IPS DF 19.7 (cell line): Measurements from ENCODE around the gene PRPS1.
"Not testable (repeated sequence)": the region's sequence is repeated elsewhere in the genome, so short reads cannot be mapped to it uniquely, and the experiment has no call there.

Experiments used
- DNase-seq: peaks from one replicate; pipeline ENCODE4 v3.0.0-alpha.2; 2013; ENCODE audit warnings: low read depth, low spot score

The PRPS1 gene

DNA sequence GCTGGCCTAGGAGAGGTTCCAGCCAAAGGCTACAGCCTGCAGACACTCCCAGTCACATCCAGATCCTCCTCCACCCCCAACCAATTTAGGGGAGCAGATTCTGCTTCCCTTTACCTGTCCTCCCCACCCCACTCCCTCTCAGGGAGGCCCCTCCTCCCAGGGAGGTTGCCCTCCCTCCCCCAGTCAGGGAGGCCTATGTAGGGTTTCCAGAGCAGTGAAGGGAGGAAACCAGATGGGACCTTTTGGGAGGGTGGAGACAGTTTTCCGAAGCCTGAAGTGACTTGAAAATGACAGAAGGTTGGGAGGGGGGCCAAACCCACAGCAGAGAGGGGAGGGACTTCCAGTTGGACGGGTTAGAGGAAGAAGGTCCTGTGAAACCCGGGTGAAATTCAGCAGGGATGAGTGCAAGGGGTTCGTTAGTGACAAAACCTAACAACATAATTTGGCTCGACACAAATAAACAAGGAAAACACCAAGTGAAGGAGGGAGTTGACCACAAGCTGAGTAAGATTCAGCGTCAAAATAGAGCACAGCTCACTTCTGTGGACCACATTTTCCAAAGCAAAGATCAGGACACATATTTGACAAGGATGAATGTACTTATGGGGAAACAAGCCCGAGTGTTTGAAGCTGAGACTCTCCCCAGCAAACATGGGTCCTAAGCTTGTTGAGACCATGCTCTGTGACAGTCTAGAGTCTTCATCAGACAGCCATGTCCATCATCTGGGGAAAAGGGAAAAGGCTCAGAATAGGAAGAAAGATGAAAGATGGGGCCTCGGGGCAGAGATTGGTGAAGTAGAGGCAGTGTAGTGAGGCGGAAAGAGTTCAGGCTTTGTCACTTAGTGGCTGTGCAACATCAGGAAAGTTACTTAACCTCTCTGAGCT lies 46.4 kb downstream of the PRPS1 start:
- no peak for DNase-seq

DNA sequence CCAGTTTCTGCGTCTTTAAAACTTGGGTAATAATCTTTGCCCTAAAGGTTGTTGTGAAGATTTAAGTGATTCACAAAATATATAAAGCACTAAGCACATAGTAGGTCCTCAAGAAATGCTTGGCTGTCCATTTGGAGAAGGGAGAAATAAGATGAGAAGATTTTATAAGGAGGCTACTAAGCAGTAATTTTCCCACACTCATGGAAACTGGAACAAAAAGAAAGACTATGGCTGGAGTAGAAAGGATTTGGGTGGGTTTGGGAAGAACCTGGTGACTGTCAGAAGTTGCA lies 47.0 kb downstream of the PRPS1 start:
- no peak for DNase-seq

- no peak for DNase-seq
Observed at GRCh38 chrX:107675823-107676555, 47.7 kb downstream of the PRPS1 start.

GRCh38 chrX:107676559-107677378 lies 48.5 kb downstream of the PRPS1 start:
- DNase-seq = no peak

DNA sequence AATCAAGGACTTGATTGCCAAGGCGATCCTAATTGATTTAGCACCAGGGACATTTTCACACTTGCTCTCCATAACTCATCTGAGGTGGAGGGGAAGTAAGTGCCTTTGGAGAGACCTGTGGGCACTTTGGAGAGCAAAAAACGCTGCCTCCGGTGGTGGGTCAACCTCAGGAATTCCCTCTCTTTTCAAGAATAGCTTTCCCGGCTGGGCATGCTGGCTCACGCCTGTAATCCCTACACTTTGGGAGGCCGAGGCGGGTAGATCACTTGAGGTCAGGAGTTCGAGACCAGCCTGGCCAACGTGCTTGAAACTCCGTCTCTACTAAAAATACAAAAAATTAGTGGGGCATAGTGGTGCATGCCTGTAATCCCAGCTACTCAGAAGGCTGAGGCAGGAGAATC lies 49.2 kb downstream of the PRPS1 start:
- no peak for DNase-seq

DNA sequence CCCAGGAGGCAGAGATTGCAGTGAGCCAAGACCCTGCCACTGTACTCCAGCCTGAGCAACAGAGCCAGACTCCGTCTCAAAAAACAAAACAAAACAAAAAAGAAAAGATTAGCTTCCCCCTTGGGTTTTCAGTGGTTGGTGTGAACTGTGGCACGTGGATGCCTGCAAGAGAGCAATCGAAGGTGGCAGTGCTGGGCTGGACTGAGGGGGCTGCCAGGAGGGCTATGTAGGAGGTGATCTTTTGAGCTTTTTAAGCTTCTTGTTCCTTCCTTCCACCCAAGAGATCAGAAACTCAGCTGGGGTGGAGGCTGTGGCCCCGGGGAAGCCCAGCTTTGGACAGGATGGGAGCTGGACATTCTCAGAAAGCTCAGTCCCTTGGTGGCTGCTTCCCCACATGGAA lies 49.6 kb downstream of the PRPS1 start:
- DNase-seq = no peak

GRCh38 chrX:107678957-107679740 lies 50.8 kb downstream of the PRPS1 start:
- DNase-seq = no peak

- DNase-seq = no peak
Observed at GRCh38 chrX:107682256-107682655, 53.9 kb downstream of the PRPS1 start.

DNA sequence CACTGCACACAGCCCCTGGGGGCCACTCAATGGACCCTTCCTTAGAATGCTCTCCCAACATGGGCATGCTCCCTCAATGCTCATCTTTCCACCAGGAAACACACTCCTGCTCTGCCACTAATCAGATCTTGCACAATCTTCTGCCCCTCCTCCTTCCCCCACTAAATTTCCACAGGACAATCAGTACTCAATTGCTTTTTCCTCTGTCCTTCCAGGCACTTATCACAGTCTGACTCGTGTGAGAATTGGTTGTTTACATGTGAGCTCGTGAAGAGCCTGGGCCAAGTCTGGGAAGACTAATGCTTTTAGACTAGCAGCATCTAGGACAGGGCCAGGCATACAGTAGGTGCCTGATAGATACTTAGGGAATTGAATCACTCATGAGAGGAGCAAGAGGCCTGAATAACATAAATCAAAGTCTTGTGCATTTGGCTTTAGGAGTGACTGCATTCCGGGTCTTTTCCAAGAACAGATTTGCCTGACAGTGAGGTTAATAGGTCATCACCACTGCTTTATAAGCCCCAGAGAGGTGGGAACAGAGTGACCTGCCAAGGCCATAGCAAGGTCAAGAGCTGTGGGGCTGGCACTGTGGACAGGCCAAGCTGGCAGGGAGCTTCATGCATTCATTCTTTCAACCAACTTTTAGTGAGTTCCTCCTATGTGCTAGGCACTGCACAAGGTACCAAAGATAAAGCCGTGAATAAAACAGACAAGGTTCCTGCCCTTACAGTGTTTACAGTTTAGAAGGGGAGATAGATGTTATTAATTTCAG lies 55.0 kb downstream of the PRPS1 start:
- DNase-seq = no peak

GRCh38 chrX:107683931-107684330 lies 55.6 kb downstream of the PRPS1 start:
- DNase-seq = no peak

DNA sequence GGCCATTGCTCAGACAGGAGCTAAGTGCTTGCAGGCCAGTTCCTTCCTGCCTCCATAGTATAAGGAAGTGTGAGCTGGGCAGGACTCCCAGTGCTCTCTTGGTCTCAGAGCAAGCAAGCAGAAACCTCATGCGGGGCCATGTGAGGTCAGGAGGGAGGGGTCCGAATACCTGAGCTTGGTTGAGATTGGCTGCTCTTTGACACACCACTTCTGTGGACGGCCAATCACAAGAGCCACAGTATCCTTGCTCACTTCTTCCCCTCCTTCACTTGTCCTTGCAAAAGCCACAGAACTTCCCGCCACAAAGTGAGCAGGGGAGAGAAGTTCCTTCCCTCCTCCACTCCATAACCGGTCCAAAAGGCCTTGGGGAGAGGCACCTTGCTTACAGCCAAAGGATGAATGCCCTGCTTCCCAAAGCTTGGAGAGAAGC lies 56.7 kb downstream of the PRPS1 start:
- DNase-seq = no peak

- not testable (repeated sequence) for DNase-seq
Observed at GRCh38 chrX:107685586-107685985, 57.3 kb downstream of the PRPS1 start.

DNA sequence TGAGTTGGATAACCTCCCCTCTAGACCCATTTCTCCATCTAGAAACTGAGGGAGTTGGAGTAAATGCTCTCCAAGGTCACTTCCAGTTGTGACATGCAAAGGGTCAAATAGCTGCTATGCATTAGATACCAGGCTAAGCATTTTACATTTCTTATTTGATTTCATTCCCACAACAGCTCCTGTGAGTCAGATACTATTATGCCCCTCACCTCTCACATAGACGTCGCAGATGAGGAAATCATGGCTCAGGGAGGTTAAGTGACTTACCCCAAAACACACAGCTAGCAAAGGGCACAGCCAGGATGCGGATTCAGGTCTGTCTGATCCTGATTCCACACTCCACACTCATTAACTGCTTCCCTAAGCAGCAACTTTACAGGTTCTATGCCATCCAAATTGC lies 57.7 kb downstream of the PRPS1 start:
- no peak for DNase-seq

DNA sequence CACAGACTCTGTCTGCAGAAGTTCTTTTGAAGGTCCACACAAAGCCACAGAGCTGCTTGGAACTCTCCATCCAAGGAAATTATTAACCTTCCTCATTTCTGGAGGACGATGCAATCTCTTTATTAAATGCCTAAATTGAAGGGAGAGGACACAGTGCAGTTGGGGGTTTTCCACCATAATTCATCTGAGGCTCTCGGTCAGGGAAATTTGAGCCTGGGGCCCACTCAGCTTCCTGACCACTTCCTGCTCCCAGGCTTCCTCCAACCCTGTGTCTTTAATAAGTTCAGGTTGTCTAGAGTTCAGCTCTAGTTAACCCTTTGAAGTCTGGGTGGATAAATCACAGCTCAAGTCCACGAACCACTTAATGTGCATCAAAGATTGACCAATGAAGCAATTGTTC lies 58.5 kb downstream of the PRPS1 start:
- no peak for DNase-seq

- no peak for DNase-seq
Observed at GRCh38 chrX:107687445-107687844, 59.1 kb downstream of the PRPS1 start.

DNA sequence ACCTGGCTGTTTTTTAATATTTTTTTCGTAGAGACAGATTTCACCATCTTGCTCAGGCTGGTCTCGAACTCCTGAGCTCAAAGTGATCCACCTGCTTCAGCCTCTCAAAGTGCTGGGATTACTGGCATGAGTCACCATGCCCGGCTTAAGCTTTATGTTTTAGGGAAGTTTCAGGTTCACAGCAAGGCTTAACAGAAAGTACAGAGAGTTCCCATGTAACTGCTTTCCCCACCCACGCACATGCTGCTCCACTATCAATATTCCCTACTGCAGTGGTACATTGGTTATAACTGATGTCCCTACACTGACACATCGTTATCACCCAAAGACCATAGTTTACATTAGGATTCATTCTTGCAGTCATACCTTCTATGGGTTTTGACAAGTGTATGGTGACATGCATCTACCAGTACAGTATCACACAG lies 62.7 kb downstream of the PRPS1 start:
- DNase-seq = no peak

DNA sequence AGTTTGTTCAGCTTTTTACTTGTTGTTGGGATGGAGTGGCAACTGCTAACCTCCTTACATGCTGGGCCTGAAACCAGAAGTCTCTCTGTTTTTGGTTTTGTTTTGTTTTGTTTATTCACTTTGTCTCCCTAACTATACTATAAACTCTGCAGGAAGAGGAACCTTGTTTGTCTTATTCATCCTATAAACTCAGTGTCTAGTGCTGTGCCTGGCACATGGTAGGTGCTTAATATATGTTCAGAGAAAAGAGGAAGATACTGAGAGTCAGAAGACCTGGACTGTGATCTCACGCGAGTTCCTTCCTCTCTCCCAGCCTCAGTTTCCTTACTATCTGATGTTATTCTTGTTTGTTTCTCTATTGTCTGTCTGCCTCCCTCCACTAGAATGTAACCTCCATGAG lies 71.3 kb downstream of the PRPS1 start:
- no peak for DNase-seq

DNA sequence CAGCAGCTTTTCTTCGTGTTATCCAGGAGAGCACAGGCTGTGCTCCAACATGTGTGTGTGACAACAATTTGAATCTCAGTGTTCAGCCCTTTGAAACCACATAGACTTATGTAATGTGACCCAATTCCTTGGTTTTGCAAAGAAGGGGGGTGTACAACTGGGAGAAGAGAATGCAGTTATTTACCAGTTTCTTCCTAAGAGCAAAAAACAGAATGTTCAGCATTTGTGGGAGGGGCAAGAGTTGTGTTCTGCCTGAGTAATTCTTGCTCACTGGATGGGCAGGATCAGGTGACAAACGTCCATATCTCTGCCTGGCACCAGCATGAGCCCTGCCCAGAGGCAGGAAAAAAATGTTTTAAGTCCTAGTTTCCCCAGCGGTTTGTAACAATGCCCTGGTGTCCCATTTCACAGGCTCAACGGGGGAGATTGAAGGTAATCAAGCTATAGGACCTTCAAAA lies 72.0 kb downstream of the PRPS1 start:
- DNase-seq = no peak
